T follicular helper cell (primary cell): ENCODE data around the gene PPM1J.

Experiments
- DNase-seq: peaks from one replicate; pipeline ENCODE4 v3.0.0-alpha.2; 2020; ENCODE audit warnings: low read depth

PPM1J gene

GRCh38 chr1:112687785-112688496 lies 27.2 kb downstream of the PPM1J start:
- DNase-seq = no peak

- no peak for DNase-seq
Observed at GRCh38 chr1:112687361-112687760, 27.8 kb downstream of the PPM1J start.

GRCh38 chr1:112686835-112687234 lies 28.3 kb downstream of the PPM1J start:
- DNase-seq = no peak

- no peak for DNase-seq
Observed at GRCh38 chr1:112686417-112686816, 28.7 kb downstream of the PPM1J start.

GRCh38 chr1:112685913-112686312 lies 29.2 kb downstream of the PPM1J start:
- no peak for DNase-seq

GRCh38 chr1:112678605-112679004 lies 36.5 kb downstream of the PPM1J start:
- DNase-seq = no peak

- DNase-seq = no peak
Observed at GRCh38 chr1:112677501-112677900, 37.6 kb downstream of the PPM1J start.

GRCh38 chr1:112676543-112676942 lies 38.6 kb downstream of the PPM1J start:
- no peak for DNase-seq

- DNase-seq = no peak
Observed at GRCh38 chr1:112675728-112676381, 39.3 kb downstream of the PPM1J start.

- peak; percentile 10 for DNase-seq
Observed at GRCh38 chr1:112674986-112675727, 40.0 kb downstream of the PPM1J start.

GRCh38 chr1:112674440-112674985 lies 40.6 kb downstream of the PPM1J start, which contains the start of gene MOV10:
Gene MOV10 (plus strand): TSS chr1:112674659. CDS start chr1:112674913, 254 bp downstream.
- peak; percentile 40 for DNase-seq

- DNase-seq = no peak
Observed at GRCh38 chr1:112673592-112674439, 41.3 kb downstream of the PPM1J start.

GRCh38 chr1:112672842-112673241 lies 42.3 kb downstream of the PPM1J start:
- DNase-seq = no peak

GRCh38 chr1:112672009-112672408 lies 43.1 kb downstream of the PPM1J start:
- no peak for DNase-seq

GRCh38 chr1:112666946-112667345 lies 48.2 kb downstream of the PPM1J start:
- DNase-seq = no peak

GRCh38 chr1:112665857-112666256 lies 49.3 kb downstream of the PPM1J start:
- DNase-seq = no peak
